Breast epithelium (tissue), 3 donors: ENCODE measurements around the gene E4F1.

Experiments
- POLR2A ChIP-seq: fragments of 450-650 bp; IDR thresholded peaks from one replicate; pipeline ENCODE4 v1.6.1; 2016; ENCODE audit warnings: antibody characterized with exemption, mild to moderate bottlenecking, moderate library complexity
- POLR2AphosphoS5 ChIP-seq, 3 donors: sonication (generic); formaldehyde crosslinking; IDR thresholded peaks; one replicate each; pipeline ENCODE4 v1.6.1; 2017; ENCODE audit warnings: antibody characterized with exemption in 3 of 3
- TF ChIP-seq, protein P1 (sequence below), 3 donors: fragments of 450-650 bp; IDR thresholded peaks; one replicate each; pipeline ENCODE4 v1.5.1; 2016 to 2017; ENCODE audit warnings: antibody characterized with exemption in 3 of 3, mild to moderate bottlenecking in 3 of 3, moderate library complexity in 3 of 3

DNA sequence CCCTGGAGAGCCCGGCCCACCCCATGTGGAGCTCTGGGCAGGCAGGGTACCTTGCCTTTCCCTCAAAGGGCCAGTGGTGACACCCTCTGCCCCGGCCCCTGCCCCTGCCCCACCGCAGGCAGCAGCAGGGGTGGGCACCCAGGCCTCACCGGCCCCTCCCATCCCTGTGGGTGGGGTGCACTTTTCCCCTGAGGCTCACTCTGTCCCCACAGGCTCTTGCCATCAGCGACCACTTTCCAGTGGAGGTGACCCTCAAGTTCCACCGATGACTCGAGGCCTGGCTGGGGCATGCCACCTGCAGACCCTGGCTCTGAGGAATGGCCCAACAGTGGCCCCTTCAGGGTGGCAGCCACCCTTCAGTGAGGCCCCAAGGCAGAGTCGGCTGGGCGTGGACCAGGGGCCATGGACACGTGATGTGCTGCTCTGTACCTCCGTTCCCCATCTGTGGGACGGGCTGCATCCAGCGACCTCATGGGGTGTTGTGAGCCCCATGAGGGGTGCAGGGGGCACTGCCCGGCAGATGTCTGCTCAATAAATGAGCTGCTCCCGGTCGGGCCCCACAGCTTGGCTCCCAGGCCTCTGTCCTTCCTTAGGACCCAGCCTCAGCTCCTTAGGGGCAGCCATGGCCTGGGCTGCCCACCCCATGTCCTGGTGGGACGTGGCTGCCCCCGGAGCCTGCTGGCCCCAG, 14.9 kb downstream of the E4F1 start:
- no peak for TF ChIP-seq POLR2AphosphoS5 (IDR thresholded peaks at IDR 0.05)
- TF ChIP-seq, protein P1, sequence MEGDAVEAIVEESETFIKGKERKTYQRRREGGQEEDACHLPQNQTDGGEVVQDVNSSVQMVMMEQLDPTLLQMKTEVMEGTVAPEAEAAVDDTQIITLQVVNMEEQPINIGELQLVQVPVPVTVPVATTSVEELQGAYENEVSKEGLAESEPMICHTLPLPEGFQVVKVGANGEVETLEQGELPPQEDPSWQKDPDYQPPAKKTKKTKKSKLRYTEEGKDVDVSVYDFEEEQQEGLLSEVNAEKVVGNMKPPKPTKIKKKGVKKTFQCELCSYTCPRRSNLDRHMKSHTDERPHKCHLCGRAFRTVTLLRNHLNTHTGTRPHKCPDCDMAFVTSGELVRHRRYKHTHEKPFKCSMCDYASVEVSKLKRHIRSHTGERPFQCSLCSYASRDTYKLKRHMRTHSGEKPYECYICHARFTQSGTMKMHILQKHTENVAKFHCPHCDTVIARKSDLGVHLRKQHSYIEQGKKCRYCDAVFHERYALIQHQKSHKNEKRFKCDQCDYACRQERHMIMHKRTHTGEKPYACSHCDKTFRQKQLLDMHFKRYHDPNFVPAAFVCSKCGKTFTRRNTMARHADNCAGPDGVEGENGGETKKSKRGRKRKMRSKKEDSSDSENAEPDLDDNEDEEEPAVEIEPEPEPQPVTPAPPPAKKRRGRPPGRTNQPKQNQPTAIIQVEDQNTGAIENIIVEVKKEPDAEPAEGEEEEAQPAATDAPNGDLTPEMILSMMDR (IDR thresholded peaks at IDR 0.05) = no peak
- TF ChIP-seq POLR2A = no peak
